Activated CD4-positive, alpha-beta T cell treated with anti-CD3 and anti-CD28 coated beads for 36 hours (primary cell): ENCODE measurements around the gene RAF1. TPM values are rescaled to one million over a fixed set of nuclear protein-coding genes. Genes with fewer than 3 reads are reported as not detected.
"Not testable (repeated sequence)": the region's sequence is repeated elsewhere in the genome, so short reads cannot be mapped to it uniquely, and the experiment has no call there.

Source experiments
- ATAC-seq: fragments of 200-7000 bp; cut with Tn5 transposase; one replicate; pipeline ENCODE4 v1.10.0; 2021; ENCODE audit warnings: mild to moderate bottlenecking, moderate library complexity
- CTCF ChIA-PET: fragments of 350-600 bp; sonication (Branson Sonifier 250); formaldehyde crosslinking; loops from one replicate; lab custom pipeline; 2021; ENCODE audit warnings: antibody characterized with exemption; lab: Charles Lee
- POLR2A ChIA-PET: fragments of 350-600 bp; sonication (Branson Sonifier 250); formaldehyde crosslinking; loops from one replicate; lab custom pipeline; 2021; ENCODE audit warnings: antibody characterized with exemption, inconsistent platforms; lab: Charles Lee
- DNase-seq: peaks from one replicate; pipeline ENCODE4 v3.0.0-alpha.2; 2020
- H3K27ac Mint-ChIP-seq: one replicate; pipeline ENCODE4 v1.8.0; 2021; ENCODE audit warnings: mixed read lengths
- H3K27me3 Mint-ChIP-seq: one replicate; pipeline ENCODE4 v1.8.0; 2021; ENCODE audit warnings: mixed read lengths
- H3K36me3 Mint-ChIP-seq: one replicate; pipeline ENCODE4 v1.8.0; 2021; ENCODE audit warnings: low read depth, mixed read lengths
- H3K4me1 Mint-ChIP-seq: one replicate; pipeline ENCODE4 v1.8.0; 2021; ENCODE audit warnings: mixed read lengths
- H3K4me3 Mint-ChIP-seq: one replicate; pipeline ENCODE4 v1.8.0; 2021; ENCODE audit warnings: mild to moderate bottlenecking, moderate library complexity, mixed read lengths
- H3K9me3 Mint-ChIP-seq: one replicate; pipeline ENCODE4 v1.8.0; 2021; ENCODE audit warnings: low read depth, mixed read lengths
- intact Hi-C, 2 experiments: fragments of 100-400 bp; cut with DNase I in 1 of 2; cut with micrococcal nuclease in 1 of 2; formaldehyde crosslinking; loops; one replicate each; pipeline versions ENCODE4 v1.14.2 to v1.15.1; 2022 to 2024; cut with DNase I, micrococcal nuclease
- total RNA-seq, 2 experiments: library from RNA; stranded (reverse); gene quantifications; one replicate each; pipeline ENCODE4 v1.2.3, GENCODE V29; 2021

Gene RAF1
- total RNA-seq, result 10 to 100 TPM; 66.8 to 74.7 TPM

GRCh38 chr3:12663936-12664908 is at the start of gene RAF1:
TSS of gene RAF1 (minus strand) at chr3:12664117. CDS start at chr3:12618721, 45,396 bp downstream.
- Mint-ChIP-seq H3K27ac (peak within 1 kb of the TSS; percentile 96), H3K27me3 (no peaks in the 10 kb centered on the region), H3K4me3 (peak within 1 kb of the TSS; percentile 81), H3K9me3 (no peaks in the 10 kb centered on the region), H3K36me3 (peaks cover 4% of the 10 kb centered on the region), H3K4me1 (peaks cover 25% of the 10 kb centered on the region)
- ChIA-PET POLR2A (interaction anchor here (0.7 to 1.0 kb wide), 3 partner anchors 37 to 107 kb away, joined by 3 read pairs; no protein-coding TSS in a partner anchor), CTCF (interaction anchor here (0.6 to 1.3 kb wide), 6 partner anchors 24 to 177 kb away, joined by 3 to 4 read pairs (median 3); partner anchors contain the start of genes MKRN2OS and RPL32)
- intact Hi-C loops, result loop anchor here (1.0 to 5.0 kb wide), 13 partner anchors 56 to 1392 kb away; partner anchors contain the start of genes MKRN2 (in 2 of the 2), RPL32 (in 2 of the 2), ATG7 (in 1 of the 2) and TSEN2 (in 1 of the 2)
- DNase-seq (peak; percentile 99), ATAC-seq (peak; percentile 94)

- ATAC-seq, result no peak
- H3K4me1 Mint-ChIP-seq, result no peaks in the 10 kb centered on the region
- H3K27me3 Mint-ChIP-seq, result no peaks in the 10 kb centered on the region
- no peak overlapping the region for H3K27ac Mint-ChIP-seq
- H3K36me3 Mint-ChIP-seq, result no peaks in the 10 kb centered on the region
- no peak overlapping the region for H3K4me3 Mint-ChIP-seq
- POLR2A ChIA-PET, result no interaction called here
- CTCF ChIA-PET, result interaction anchor here (0.5 to 2.6 kb wide), 2 partner anchors 10 to 317 kb away, joined by 3 to 13 read pairs; no protein-coding TSS in a partner anchor
- intact Hi-C loops, result no loop called here
- no peak for DNase-seq
- no peaks in the 10 kb centered on the region for H3K9me3 Mint-ChIP-seq
These were observed 46.1 kb upstream of the RAF1 start for GRCh38 chr3:12710062-12710461.

- H3K36me3 Mint-ChIP-seq, result no peaks in the 10 kb centered on the region
- no peak for DNase-seq
- H3K4me1 Mint-ChIP-seq, result no peaks in the 10 kb centered on the region
- POLR2A ChIA-PET, result interaction anchor here (0.5 kb wide), 1 partner anchor 8 kb away, joined by 6 read pairs; no protein-coding TSS in a partner anchor
- CTCF ChIA-PET, result interaction anchor here (0.6 to 2.6 kb wide), 3 partner anchors 11 to 94 kb away, joined by 3 to 13 read pairs (median 3); no protein-coding TSS in a partner anchor
- no peak for ATAC-seq
- no peak overlapping the region for H3K27ac Mint-ChIP-seq
- no peaks in the 10 kb centered on the region for H3K9me3 Mint-ChIP-seq
- intact Hi-C loops, result no loop called here
- no peak overlapping the region for H3K4me3 Mint-ChIP-seq
- no peaks in the 10 kb centered on the region for H3K27me3 Mint-ChIP-seq
These were observed 45.4 kb upstream of the RAF1 start for GRCh38 chr3:12709334-12709733.

GRCh38 chr3:12708584-12709192 is 44.8 kb upstream of the RAF1 start:
- Mint-ChIP-seq H3K4me1 (no peaks in the 10 kb centered on the region), H3K27ac (no peak overlapping the region), H3K36me3 (no peaks in the 10 kb centered on the region), H3K4me3 (no peak overlapping the region), H3K9me3 (no peaks in the 10 kb centered on the region), H3K27me3 (no peaks in the 10 kb centered on the region)
- ChIA-PET CTCF (interaction anchor here (0.6 to 2.6 kb wide), 4 partner anchors 11 to 133 kb away, joined by 3 to 13 read pairs (median 4); partner anchors contain the start of gene RPL32), POLR2A (no interaction called here)
- ATAC-seq (no peak), DNase-seq (no peak)
- intact Hi-C loops, result no loop called here

GRCh38 chr3:12707449-12707848 is 43.5 kb upstream of the RAF1 start:
- ChIA-PET POLR2A (no interaction called here), CTCF (interaction anchor here (0.7 to 1.7 kb wide), 6 partner anchors 12 to 247 kb away, joined by 3 to 5 read pairs (median 4); partner anchors contain the start of gene RPL32)
- no peak for ATAC-seq
- H3K4me3 Mint-ChIP-seq, result no peak overlapping the region
- no peaks in the 10 kb centered on the region for H3K4me1 Mint-ChIP-seq
- H3K36me3 Mint-ChIP-seq, result no peaks in the 10 kb centered on the region
- no peaks in the 10 kb centered on the region for H3K9me3 Mint-ChIP-seq
- intact Hi-C loops, result no loop called here
- DNase-seq, result no peak
- H3K27me3 Mint-ChIP-seq, result no peaks in the 10 kb centered on the region
- H3K27ac Mint-ChIP-seq, result no peak overlapping the region

- DNase-seq (peak; percentile 79), ATAC-seq (peak; percentile 100)
- Mint-ChIP-seq H3K27me3 (no peaks in the 10 kb centered on the region), H3K9me3 (no peaks in the 10 kb centered on the region), H3K36me3 (no peaks in the 10 kb centered on the region), H3K4me3 (no peak overlapping the region), H3K27ac (no peak overlapping the region), H3K4me1 (no peaks in the 10 kb centered on the region)
- intact Hi-C loops, result loop anchor here in 1 of 2 experiments (1.0 kb wide), 3 partner anchors 104 to 186 kb away; partner anchors contain the start of gene RPL32
- CTCF ChIA-PET, result interaction anchor here (0.6 to 1.7 kb wide), 13 partner anchors 10 to 458 kb away, joined by 3 to 5 read pairs (median 3); no protein-coding TSS in a partner anchor
- POLR2A ChIA-PET, result no interaction called here
These were observed 42.8 kb upstream of the RAF1 start for GRCh38 chr3:12706504-12707253.

- H3K4me3 Mint-ChIP-seq, result no peak overlapping the region
- CTCF ChIA-PET, result interaction anchor here (0.6 to 1.2 kb wide), 8 partner anchors 10 to 459 kb away, joined by 3 to 5 read pairs (median 4); no protein-coding TSS in a partner anchor
These were observed 42.1 kb upstream of the RAF1 start for GRCh38 chr3:12705981-12706380.

GRCh38 chr3:12705374-12705926 is 41.5 kb upstream of the RAF1 start:
- Mint-ChIP-seq H3K27me3 (no peaks in the 10 kb centered on the region), H3K36me3 (no peaks in the 10 kb centered on the region), H3K4me1 (no peaks in the 10 kb centered on the region), H3K4me3 (no peak overlapping the region), H3K9me3 (no peaks in the 10 kb centered on the region), H3K27ac (no peak overlapping the region)
- DNase-seq (no peak), ATAC-seq (no peak)
- ChIA-PET CTCF (interaction anchor here (0.7 to 1.1 kb wide), 7 partner anchors 11 to 406 kb away, joined by 3 to 5 read pairs (median 3); no protein-coding TSS in a partner anchor), POLR2A (no interaction called here)
- intact Hi-C loops, result no loop called here

More at GRCh38 chr3:12705981-12706380, 42.1 kb upstream of the RAF1 start:
- POLR2A ChIA-PET, result no interaction called here
- intact Hi-C loops, result loop anchor here in 1 of 2 experiments (1.0 kb wide), 3 partner anchors 104 to 186 kb away; partner anchors contain the start of gene RPL32
- no peaks in the 10 kb centered on the region for H3K4me1 Mint-ChIP-seq
- DNase-seq (no peak), ATAC-seq (no peak)
- no peaks in the 10 kb centered on the region for H3K9me3 Mint-ChIP-seq
- no peaks in the 10 kb centered on the region for H3K27me3 Mint-ChIP-seq
- no peak overlapping the region for H3K27ac Mint-ChIP-seq
- H3K36me3 Mint-ChIP-seq, result no peaks in the 10 kb centered on the region

- H3K27me3 Mint-ChIP-seq, result no peaks in the 10 kb centered on the region
- CTCF ChIA-PET, result no interaction called here
- POLR2A ChIA-PET, result no interaction called here
- ATAC-seq, result no peak
- DNase-seq, result no peak
- H3K36me3 Mint-ChIP-seq, result no peaks in the 10 kb centered on the region
- no peaks in the 10 kb centered on the region for H3K9me3 Mint-ChIP-seq
- no peak overlapping the region for H3K27ac Mint-ChIP-seq
- H3K4me3 Mint-ChIP-seq, result no peak overlapping the region
- H3K4me1 Mint-ChIP-seq, result no peaks in the 10 kb centered on the region
- intact Hi-C loops, result no loop called here
These were observed 38.6 kb upstream of the RAF1 start for GRCh38 chr3:12702501-12702900.

- ChIA-PET POLR2A (interaction anchor here (0.7 kb wide), 2 partner anchors 8 to 11 kb away, joined by 6 to 7 read pairs; no protein-coding TSS in a partner anchor), CTCF (interaction anchor here (0.8 kb wide), 1 partner anchor 289 kb away, joined by 4 read pairs; no protein-coding TSS in a partner anchor)
- H3K27ac Mint-ChIP-seq, H3K27me3 Mint-ChIP-seq, H3K9me3 Mint-ChIP-seq, intact Hi-C loops, DNase-seq, H3K4me1 Mint-ChIP-seq, ATAC-seq, H3K36me3 Mint-ChIP-seq, H3K4me3 Mint-ChIP-seq: not testable (repeated sequence)
These were observed 37.7 kb upstream of the RAF1 start for GRCh38 chr3:12701601-12702000.
